Endothelial cell of umbilical vein (primary cell): ENCODE results near the gene PIANP. TPM values are rescaled to one million over a fixed set of nuclear protein-coding genes. Genes with fewer than 3 reads are reported as not detected.

Experiments used
- BruUV-seq: library from RNA; stranded (reverse); fragments of 400-500 nt; replicated peaks from 2 replicates; lab custom pipeline; 2021; lab: Mats Ljungman, UMichigan
- CTCF ChIA-PET: fragments of 300-600, 350-600 bp; sonication (Branson Sonifier 250); formaldehyde crosslinking; loops from one replicate; lab custom pipeline; 2021; ENCODE audit warnings: antibody characterized with exemption, inconsistent platforms; lab: Charles Lee
- POLR2A ChIA-PET: fragments of 300-600, 350-600 bp; sonication (Branson Sonifier 250); formaldehyde crosslinking; loops from one replicate; lab custom pipeline; 2021; ENCODE audit warnings: antibody characterized with exemption, inconsistent platforms; lab: Charles Lee
- DNase-seq: peaks from one replicate; pipeline ENCODE4 v3.0.0-alpha.2; 2011; ENCODE audit warnings: low read depth, low spot score
- FAIRE-seq: peaks from 2 replicates; lab custom pipeline; 2011; peaks lifted over from hg19 to GRCh38; lab: Jason Lieb, UNC
- H2AFZ ChIP-seq: 2 replicates; pipeline ENCODE4 v1.6.0; 2012; ENCODE audit warnings: low read depth, low read length, control low read depth, inconsistent platforms
- H3K27ac ChIP-seq: 2 replicates; pipeline ENCODE4 v1.5.1; 2011; ENCODE audit warnings: low read depth, mild to moderate bottlenecking, control low read depth, low read length, moderate library complexity; ENCODE audit not compliant: insufficient read depth
- H3K27me3 ChIP-seq, 2 experiments: 2 replicates each; pipeline versions ENCODE4 v1.6.0 to v1.6.1; 2011; ENCODE audit warnings: low read length in 2 of 2, mixed read lengths in 1 of 2; ENCODE audit not compliant: control insufficient read depth in 2 of 2, insufficient read depth in 2 of 2
- H3K36me3 ChIP-seq, 2 experiments: 2 replicates in 1 of 2; 3 replicates in 1 of 2; pipeline ENCODE4 v1.5.1; 2011; ENCODE audit warnings: low read length in 2 of 2, mild to moderate bottlenecking in 1 of 2, moderate library complexity in 1 of 2; ENCODE audit not compliant: control insufficient read depth in 2 of 2, insufficient read depth in 2 of 2; ENCODE audit errors: extremely low read depth in 1 of 2
- H3K4me1 ChIP-seq: 3 replicates; pipeline ENCODE4 v1.5.1; 2011; ENCODE audit warnings: mild to moderate bottlenecking, low read length; ENCODE audit not compliant: control insufficient read depth, insufficient read depth; ENCODE audit errors: extremely low read depth
- H3K4me2 ChIP-seq: 2 replicates; pipeline ENCODE4 v1.6.1; 2011; ENCODE audit warnings: low read length, control low read depth, mixed read lengths; ENCODE audit not compliant: insufficient read depth
- H3K4me3 ChIP-seq, 3 experiments: fragments of 200-600 bp in 1 of 3; sonication (generic), shearing (Covaris generic) in 1 of 3; replicated peaks in 1 of 3; 2 replicates each; pipeline ENCODE4 v1.5.1; 2011 to 2016; ENCODE audit warnings: control low read depth in 3 of 3, low read length in 3 of 3, mild to moderate bottlenecking in 2 of 3, inconsistent platforms in 1 of 3, low read depth in 1 of 3, moderate library complexity in 1 of 3; ENCODE audit not compliant: insufficient read depth in 1 of 3
- H3K79me2 ChIP-seq: 2 replicates; pipeline ENCODE4 v1.6.0; 2012; ENCODE audit warnings: low read length, inconsistent platforms; ENCODE audit not compliant: control insufficient read depth, insufficient read depth
- H3K9ac ChIP-seq: replicated peaks from 2 replicates; pipeline ENCODE3; 2011; ENCODE audit warnings: low read length, control low read depth; ENCODE audit not compliant: insufficient read depth; ENCODE audit errors: extremely low read depth
- H3K9me1 ChIP-seq: replicated peaks from 3 replicates; pipeline ENCODE4 v1.6.0; 2011; ENCODE audit warnings: mild to moderate bottlenecking, low read length; ENCODE audit not compliant: control insufficient read depth, insufficient read depth; ENCODE audit errors: extremely low read depth
- H3K9me3 ChIP-seq: replicated peaks from 2 replicates; pipeline ENCODE4 v1.5.1; 2012; ENCODE audit warnings: low read length, inconsistent platforms; ENCODE audit not compliant: control insufficient read depth, insufficient read depth
- H4K20me1 ChIP-seq: replicated peaks from 2 replicates; pipeline ENCODE3; 2011; ENCODE audit warnings: mild to moderate bottlenecking, low read length; ENCODE audit not compliant: control insufficient read depth, insufficient read depth; ENCODE audit errors: extremely low read depth
- CTCF ChIP-seq, 2 donors: IDR thresholded peaks; 1 replicate in 1 of 2; 2 replicates in 1 of 2; pipeline ENCODE4 v1.5.1; 2011; ENCODE audit warnings: low read length in 2 of 2, mild to moderate bottlenecking in 2 of 2, moderate library complexity in 2 of 2, control low read depth in 1 of 2, inconsistent platforms in 1 of 2, low read depth in 1 of 2; ENCODE audit not compliant: insufficient read depth in 1 of 2; ENCODE audit errors: extremely low read depth in 1 of 2
- FOS ChIP-seq: IDR thresholded peaks from 2 replicates; pipeline ENCODE4 v1.6.1; 2011; ENCODE audit warnings: mild to moderate bottlenecking, low read length, moderate library complexity, borderline replicate concordance; ENCODE audit not compliant: insufficient read depth
- GATA2 ChIP-seq: IDR thresholded peaks from 2 replicates; pipeline ENCODE4 v1.7.0; 2011; ENCODE audit warnings: low read depth, mild to moderate bottlenecking, moderate library complexity, mixed read lengths, low read length; ENCODE audit not compliant: insufficient read length, insufficient read depth
- MYC ChIP-seq: IDR thresholded peaks from one replicate; pipeline ENCODE4 v1.6.1; 2011; ENCODE audit warnings: mild to moderate bottlenecking, low read depth, low read length
- POLR2A ChIP-seq: IDR thresholded peaks from 2 replicates; pipeline ENCODE4 v1.6.1; 2012; ENCODE audit warnings: low read depth, mild to moderate bottlenecking, control low read depth, low read length
- POLR2AphosphoS5 ChIP-seq: IDR thresholded peaks from 2 replicates; pipeline ENCODE4 v1.6.1; 2012; ENCODE audit warnings: low read depth, mild to moderate bottlenecking, control low read depth, low read length, moderate library complexity; ENCODE audit not compliant: insufficient read depth
- dilution Hi-C: fragments of 300-500 bp; cut with MboI; formaldehyde crosslinking; loops from one replicate; pipeline ENCODE4 v1.15.0; 2019; ENCODE audit warnings: low sequenced_read_pairs; ENCODE audit not compliant: extremely low pct_ligation_motif_present
- intact Hi-C: fragments of 100-400 bp; cut with micrococcal nuclease; formaldehyde crosslinking; loops from one replicate; pipeline ENCODE4 v1.10.0; 2022
- polyA plus RNA-seq, 4 experiments: library from polyadenylated mRNA; depleted of rRNA in 3 of 4; stranded (reverse) in 3 of 4; unstranded in 1 of 4; fragments of >200 nt; gene quantifications; 2 replicates each; pipeline versions ENCODE4 v1.2.1 to v1.2.3, GENCODE V29; 2011 to 2012; ENCODE audit warnings: missing spikeins in 1 of 4
- total RNA-seq: library from RNA; stranded (reverse); gene quantifications from 2 replicates; pipeline ENCODE4 v1.2.3, GENCODE V29; 2021

The PIANP gene
- total and polyA plus RNA-seq, 2 donors (not counting 3 experiments of a cell fraction or from before 2014, with no cell fraction given), result 0.10 to 0.55 TPM

- Histone ChIP-seq H3K4me2 (no peak overlapping the region), H3K4me3 (no peak overlapping the region), H4K20me1 (no peaks in the 10 kb centered on the region), H3K36me3 (peaks cover 3 to 7% of the 10 kb centered on the region in 2 experiments), H3K79me2 (no peaks in the 10 kb centered on the region), H3K4me1 (no peaks in the 10 kb centered on the region), H3K9ac (no peak overlapping the region), H3K9me1 (no peaks in the 10 kb centered on the region), H3K9me3 (no peaks in the 10 kb centered on the region), H2AFZ (peak overlapping the region; percentile 35), H3K27ac (no peak overlapping the region), H3K27me3 (no peaks in the 10 kb centered on the region)
- DNase-seq, result peak; percentile 63
- ChIA-PET CTCF (interaction anchor here (0.6 to 2.2 kb wide), 5 partner anchors 11 to 90 kb away, joined by 3 to 10 read pairs (median 7); partner anchors contain the start of genes MLF2 and PTMS), POLR2A (no interaction called here)
- peak; percentile 81 for FAIRE-seq
- dilution Hi-C loops, result no loop called here
- peak; percentile 71 to 72 for TF ChIP-seq CTCF (IDR thresholded peaks at IDR 0.05; ENCODE audit: extremely low read depth in 1 of 2, insufficient read depth in 1 of 2, low read depth in 1 of 2, low read length in 2 of 2)
- no peak for TF ChIP-seq MYC
- TF ChIP-seq FOS, result no peak
- TF ChIP-seq POLR2AphosphoS5, result no peak
- TF ChIP-seq GATA2, result no peak
- no peak for TF ChIP-seq POLR2A
- BruUV-seq, result no TSS peak
- intact Hi-C loops, result loop anchor here (1.0 kb wide), 3 partner anchors 18 to 90 kb away; partner anchors contain the start of gene MLF2
Observed at GRCh38 chr12:6735448-6736191, 35.0 kb upstream of the PIANP start.
